Transverse colon (tissue), 4 donors: ENCODE data around the gene LYPD6B. TPM values are rescaled to one million over a fixed set of nuclear protein-coding genes. Genes with fewer than 3 reads are reported as not detected.

Experiments used
- DNase-seq: peaks from one replicate; pipeline ENCODE4 v3.0.0-alpha.2; 2019
- H3K27ac ChIP-seq, 4 donors: fragments of 200-600 bp; sonication (generic); 2 replicates each; pipeline ENCODE4 v1.5.1; 2016 to 2018; ENCODE audit warnings: inconsistent platforms in 4 of 4
- H3K27me3 ChIP-seq: fragments of 200-600 bp; sonication (generic); 2 replicates; pipeline ENCODE4 v1.5.1; 2017; ENCODE audit warnings: inconsistent platforms
- H3K36me3 ChIP-seq, 4 donors: fragments of 200-600 bp; sonication (generic); 2 replicates each; pipeline ENCODE4 v1.5.1; 2017 to 2019; ENCODE audit warnings: inconsistent platforms in 4 of 4
- H3K4me1 ChIP-seq, 4 donors: fragments of 200-600 bp; sonication (generic); 2 replicates each; pipeline ENCODE4 v1.5.1; 2017 to 2020; ENCODE audit warnings: inconsistent platforms in 4 of 4
- H3K4me3 ChIP-seq, 4 donors: fragments of 200-600 bp; sonication (generic); 1 replicate in 1 of 4; 2 replicates in 3 of 4; pipeline versions ENCODE4 v1.5.1 to v1.6.1; 2017 to 2019; ENCODE audit warnings: inconsistent platforms in 4 of 4
- H3K9me3 ChIP-seq, 2 donors: fragments of 200-600 bp; sonication (generic); 2 replicates each; pipeline ENCODE4 v1.5.1; 2017 to 2019; ENCODE audit warnings: inconsistent platforms in 2 of 2
- EP300 ChIP-seq: sonication (generic); formaldehyde crosslinking; IDR thresholded peaks from one replicate; pipeline ENCODE4 v1.6.1; 2017; ENCODE audit warnings: antibody characterized with exemption, low read depth
- POLR2A ChIP-seq: fragments of 450-650 bp; IDR thresholded peaks from one replicate; pipeline ENCODE4 v1.6.1; 2016; ENCODE audit warnings: antibody characterized with exemption, mild to moderate bottlenecking, moderate library complexity
- POLR2AphosphoS5 ChIP-seq, 3 donors: sonication (generic); formaldehyde crosslinking; IDR thresholded peaks; one replicate each; pipeline ENCODE4 v1.6.1; 2016; ENCODE audit warnings: antibody characterized with exemption in 3 of 3
- WGBS, 2 donors: methylation state at CpG; one replicate each; pipeline ENCODE4 v1.1.5; 2018; ENCODE audit warnings: low coverage in 1 of 2; 5-methylcytosine and 5-hydroxymethylcytosine counted together
- in situ Hi-C, 4 donors: fragments of 200-750 bp; cut with MboI; loops; one replicate each; pipeline versions ENCODE4 v1.15.0 to v1.15.1; 2017; ENCODE audit warnings: low sequenced_read_pairs in 3 of 4, low pct_ligation_motif_present in 1 of 4, low pct_unique_long_range_greater_than_20kb in 1 of 4
- intact Hi-C: fragments of 100-400 bp; cut with DNase I; formaldehyde crosslinking; loops from one replicate; pipeline ENCODE4 v1.15.1; 2023; ENCODE audit warnings: low total_unique reads
- total RNA-seq, 4 donors: library from RNA; depleted of rRNA; stranded (reverse); fragments of >200 nt; gene quantifications; one replicate each; pipeline ENCODE4 v1.1.0, GENCODE V29; 2016
- TF ChIP-seq, protein P1 (sequence below), 5 experiments: fragments of 200-600 bp in 3 of 5; fragments of 450-650 bp in 2 of 5; sonication (generic) in 3 of 5; IDR thresholded peaks; 1 replicate in 2 of 5; 2 replicates in 3 of 5; pipeline ENCODE4 v1.5.1; 2016 to 2017; ENCODE audit warnings: antibody characterized with exemption in 5 of 5, inconsistent platforms in 3 of 5, mild to moderate bottlenecking in 2 of 5, moderate library complexity in 1 of 5

Gene LYPD6B
- total RNA-seq, 4 donors from 2014 or later = 1.1 to 3.1 (median 2.6) TPM; not detected in 1

DNA sequence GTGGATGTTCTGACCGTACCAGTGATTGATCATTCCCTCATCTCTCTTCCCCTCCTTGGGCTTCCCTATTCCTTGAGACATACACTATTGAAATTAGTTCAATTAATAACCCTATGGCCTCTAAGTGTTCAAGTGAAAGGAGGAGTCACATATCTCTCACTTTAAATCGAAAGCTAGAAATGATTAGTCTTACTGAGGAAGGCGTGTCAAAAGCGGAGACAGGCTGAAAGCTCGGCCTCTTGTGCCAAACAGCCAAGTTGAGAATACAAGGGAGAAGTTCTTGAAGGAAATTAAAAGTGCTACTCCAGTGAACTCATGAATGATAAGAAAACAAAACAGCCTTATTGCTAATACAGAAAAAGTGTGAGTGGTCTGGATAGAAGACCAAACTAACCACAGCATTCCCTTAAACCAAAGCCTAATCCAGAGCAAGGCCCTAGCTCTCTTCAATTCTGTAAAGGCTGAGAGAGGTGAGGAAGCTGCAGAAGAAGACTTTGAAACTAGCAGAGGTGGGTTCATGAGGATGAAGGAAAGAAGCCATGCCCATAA, 147.5 kb downstream of the LYPD6B start:
- intact Hi-C loops = no loop called here
- DNase-seq = no peak

DNA sequence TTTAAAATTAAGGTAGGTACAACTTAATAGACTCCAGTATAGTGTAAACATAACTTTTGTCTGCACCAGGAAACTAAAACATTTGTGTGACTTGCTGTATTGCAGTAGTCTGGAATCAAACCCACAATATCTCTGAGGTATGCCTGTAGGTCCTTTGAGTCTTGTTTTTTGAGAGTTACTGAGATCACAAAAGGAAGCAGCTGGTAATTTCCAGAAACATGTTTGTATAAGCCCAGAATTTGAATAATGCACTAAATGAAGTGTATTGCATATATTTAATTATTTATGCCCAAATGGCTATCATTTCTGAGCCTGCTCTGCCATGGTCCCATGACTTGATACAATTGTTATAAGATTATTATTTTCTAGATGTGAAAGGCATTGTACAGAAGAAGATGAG, 148.6 kb downstream of the LYPD6B start:
- H3K9me3 ChIP-seq = no peaks in the 10 kb centered on the region
- in situ Hi-C loops = no loop called here
- H3K4me3 ChIP-seq = no peak overlapping the region
- no peaks in the 10 kb centered on the region for H3K27me3 ChIP-seq
- intact Hi-C loops = no loop called here
- no peaks in the 10 kb centered on the region for H3K4me1 ChIP-seq
- DNase-seq = no peak
- no peaks in the 10 kb centered on the region for H3K36me3 ChIP-seq
- H3K27ac ChIP-seq = no peak overlapping the region
- TF ChIP-seq, protein P1, sequence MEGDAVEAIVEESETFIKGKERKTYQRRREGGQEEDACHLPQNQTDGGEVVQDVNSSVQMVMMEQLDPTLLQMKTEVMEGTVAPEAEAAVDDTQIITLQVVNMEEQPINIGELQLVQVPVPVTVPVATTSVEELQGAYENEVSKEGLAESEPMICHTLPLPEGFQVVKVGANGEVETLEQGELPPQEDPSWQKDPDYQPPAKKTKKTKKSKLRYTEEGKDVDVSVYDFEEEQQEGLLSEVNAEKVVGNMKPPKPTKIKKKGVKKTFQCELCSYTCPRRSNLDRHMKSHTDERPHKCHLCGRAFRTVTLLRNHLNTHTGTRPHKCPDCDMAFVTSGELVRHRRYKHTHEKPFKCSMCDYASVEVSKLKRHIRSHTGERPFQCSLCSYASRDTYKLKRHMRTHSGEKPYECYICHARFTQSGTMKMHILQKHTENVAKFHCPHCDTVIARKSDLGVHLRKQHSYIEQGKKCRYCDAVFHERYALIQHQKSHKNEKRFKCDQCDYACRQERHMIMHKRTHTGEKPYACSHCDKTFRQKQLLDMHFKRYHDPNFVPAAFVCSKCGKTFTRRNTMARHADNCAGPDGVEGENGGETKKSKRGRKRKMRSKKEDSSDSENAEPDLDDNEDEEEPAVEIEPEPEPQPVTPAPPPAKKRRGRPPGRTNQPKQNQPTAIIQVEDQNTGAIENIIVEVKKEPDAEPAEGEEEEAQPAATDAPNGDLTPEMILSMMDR (IDR thresholded peaks at IDR 0.05) = no peak
- TF ChIP-seq EP300 (no peak), POLR2AphosphoS5 (IDR thresholded peaks at IDR 0.05) (no peak), POLR2A (no peak)

More for the DNA sequence above, 147.5 kb downstream of the LYPD6B start:
- Histone ChIP-seq H3K4me1 (no peaks in the 10 kb centered on the region), H3K36me3 (no peaks in the 10 kb centered on the region), H3K9me3 (no peaks in the 10 kb centered on the region), H3K27me3 (no peaks in the 10 kb centered on the region), H3K4me3 (no peak overlapping the region), H3K27ac (no peak overlapping the region)
- no peak for TF ChIP-seq POLR2A
- no peak for TF ChIP-seq POLR2AphosphoS5 (IDR thresholded peaks at IDR 0.05)
- TF ChIP-seq EP300 = no peak
- TF ChIP-seq, protein P1 (IDR thresholded peaks at IDR 0.05) = no peak
- in situ Hi-C loops = no loop called here
- 77 to 86% methylated on average over 5 of the region's 5 CpGs for WGBS, 2 donors

DNA sequence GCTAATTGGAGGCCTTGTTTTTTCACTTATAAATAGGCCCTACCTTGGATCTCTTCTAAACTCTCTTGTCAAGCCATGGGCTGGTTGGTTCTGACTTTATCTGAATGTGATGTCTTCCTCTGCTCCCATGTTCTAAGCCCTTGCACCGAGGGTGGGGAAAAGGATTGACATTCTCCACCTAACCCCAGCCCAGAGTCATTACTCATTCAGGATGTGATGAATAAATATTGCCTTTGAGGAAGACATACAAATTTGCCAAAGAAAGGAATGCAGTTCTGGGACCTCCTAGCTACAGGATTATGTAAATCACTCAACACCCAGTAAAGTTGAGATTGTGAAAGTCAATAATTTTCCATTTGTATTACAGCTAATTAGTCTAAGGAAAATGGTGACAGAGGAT, 149.8 kb downstream of the LYPD6B start:
- Histone ChIP-seq H3K4me1 (no peaks in the 10 kb centered on the region), H3K9me3 (no peaks in the 10 kb centered on the region), H3K27ac (no peak overlapping the region), H3K36me3 (no peaks in the 10 kb centered on the region), H3K27me3 (no peaks in the 10 kb centered on the region), H3K4me3 (no peak overlapping the region)
- DNase-seq = no peak
- intact Hi-C loops (no loop called here), in situ Hi-C loops (no loop called here)
- WGBS, 2 donors = 46 to 60% methylated on average over 1 of the region's 1 CpG
- TF ChIP-seq POLR2A = no peak
- no peak for TF ChIP-seq EP300
- TF ChIP-seq, protein P1 (IDR thresholded peaks at IDR 0.05) = no peak
- TF ChIP-seq POLR2AphosphoS5 (IDR thresholded peaks at IDR 0.05) = no peak

DNA sequence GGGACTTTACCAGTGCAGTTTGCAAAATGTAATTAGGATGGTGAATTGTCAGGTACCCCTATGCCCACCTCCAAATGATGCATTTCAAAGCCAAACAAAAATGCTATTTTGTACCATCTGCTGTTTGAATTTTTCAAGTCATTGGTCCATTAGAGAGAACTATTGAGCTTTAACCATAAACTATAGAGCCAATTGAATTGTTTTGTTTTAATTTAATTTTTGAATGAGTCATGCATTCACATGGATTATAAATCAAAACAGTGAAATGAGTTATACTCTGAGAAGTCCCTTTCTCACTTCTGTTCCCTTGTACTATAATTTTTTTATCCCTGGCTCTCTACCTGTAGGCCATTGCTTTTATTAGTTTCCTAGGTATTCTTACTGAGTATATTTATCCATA, 151.3 kb downstream of the LYPD6B start:
- in situ Hi-C loops (no loop called here), intact Hi-C loops (no loop called here)
- no peaks in the 10 kb centered on the region for H3K27me3 ChIP-seq
- H3K4me1 ChIP-seq = no peaks in the 10 kb centered on the region
- no peak overlapping the region for H3K27ac ChIP-seq
- no peak for DNase-seq
- no peak for TF ChIP-seq POLR2AphosphoS5 (IDR thresholded peaks at IDR 0.05)
- TF ChIP-seq, protein P1 (IDR thresholded peaks at IDR 0.05) = no peak
- TF ChIP-seq EP300 = no peak
- TF ChIP-seq POLR2A = no peak
- no peak overlapping the region for H3K4me3 ChIP-seq
- H3K36me3 ChIP-seq = no peaks in the 10 kb centered on the region
- no peaks in the 10 kb centered on the region for H3K9me3 ChIP-seq
